ENCODE results near the gene CHCHD5. TPM values are rescaled to one million over a fixed set of nuclear protein-coding genes. Genes with fewer than 3 reads are reported as not detected.

The CHCHD5 gene
- total and polyA plus RNA-seq, 10 of the 15 experiments (the other 5 are each of a cell fraction or from before 2014, with no cell fraction given), result 16.4 to 118 (median 45.2) TPM

- TF ChIP-seq, protein P1, sequence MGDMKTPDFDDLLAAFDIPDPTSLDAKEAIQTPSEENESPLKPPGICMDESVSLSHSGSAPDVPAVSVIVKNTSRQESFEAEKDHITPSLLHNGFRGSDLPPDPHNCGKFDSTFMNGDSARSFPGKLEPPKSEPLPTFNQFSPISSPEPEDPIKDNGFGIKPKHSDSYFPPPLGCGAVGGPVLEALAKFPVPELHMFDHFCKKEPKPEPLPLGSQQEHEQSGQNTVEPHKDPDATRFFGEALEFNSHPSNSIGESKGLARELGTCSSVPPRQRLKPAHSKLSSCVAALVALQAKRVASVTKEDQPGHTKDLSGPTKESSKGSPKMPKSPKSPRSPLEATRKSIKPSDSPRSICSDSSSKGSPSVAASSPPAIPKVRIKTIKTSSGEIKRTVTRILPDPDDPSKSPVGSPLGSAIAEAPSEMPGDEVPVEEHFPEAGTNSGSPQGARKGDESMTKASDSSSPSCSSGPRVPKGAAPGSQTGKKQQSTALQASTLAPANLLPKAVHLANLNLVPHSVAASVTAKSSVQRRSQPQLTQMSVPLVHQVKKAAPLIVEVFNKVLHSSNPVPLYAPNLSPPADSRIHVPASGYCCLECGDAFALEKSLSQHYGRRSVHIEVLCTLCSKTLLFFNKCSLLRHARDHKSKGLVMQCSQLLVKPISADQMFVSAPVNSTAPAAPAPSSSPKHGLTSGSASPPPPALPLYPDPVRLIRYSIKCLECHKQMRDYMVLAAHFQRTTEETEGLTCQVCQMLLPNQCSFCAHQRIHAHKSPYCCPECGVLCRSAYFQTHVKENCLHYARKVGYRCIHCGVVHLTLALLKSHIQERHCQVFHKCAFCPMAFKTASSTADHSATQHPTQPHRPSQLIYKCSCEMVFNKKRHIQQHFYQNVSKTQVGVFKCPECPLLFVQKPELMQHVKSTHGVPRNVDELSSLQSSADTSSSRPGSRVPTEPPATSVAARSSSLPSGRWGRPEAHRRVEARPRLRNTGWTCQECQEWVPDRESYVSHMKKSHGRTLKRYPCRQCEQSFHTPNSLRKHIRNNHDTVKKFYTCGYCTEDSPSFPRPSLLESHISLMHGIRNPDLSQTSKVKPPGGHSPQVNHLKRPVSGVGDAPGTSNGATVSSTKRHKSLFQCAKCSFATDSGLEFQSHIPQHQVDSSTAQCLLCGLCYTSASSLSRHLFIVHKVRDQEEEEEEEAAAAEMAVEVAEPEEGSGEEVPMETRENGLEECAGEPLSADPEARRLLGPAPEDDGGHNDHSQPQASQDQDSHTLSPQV (IDR thresholded peaks at IDR 0.05), result no peak
- TF ChIP-seq NR2F1 (conservative IDR thresholded peaks at IDR 0.05) (no peak; the same call in none of the 2 replicates), CREM (IDR thresholded peaks at IDR 0.05; ENCODE audit: low read depth) (peak; percentile 89), DPF2 (IDR thresholded peaks at IDR 0.05) (peak; percentile 39), POU2F2 (IDR thresholded peaks at IDR 0.05; ENCODE audit: borderline replicate concordance, low read depth, low read length) (peak; percentile 50; the same call in 1 of the 3 replicates), CEBPB (IDR thresholded peaks at IDR 0.05; ENCODE audit: borderline replicate concordance in 1 of 2, low read depth in 2 of 2, low read length in 2 of 2) (no peak), CBFB (IDR thresholded peaks at IDR 0.05; ENCODE audit: low read depth) (peak; percentile 80), EGR1 (IDR thresholded peaks at IDR 0.05; ENCODE audit: borderline replicate concordance in 1 of 2, low read depth in 2 of 2, low read length in 2 of 2) (no peak)
- TF ChIP-seq, protein P2, sequence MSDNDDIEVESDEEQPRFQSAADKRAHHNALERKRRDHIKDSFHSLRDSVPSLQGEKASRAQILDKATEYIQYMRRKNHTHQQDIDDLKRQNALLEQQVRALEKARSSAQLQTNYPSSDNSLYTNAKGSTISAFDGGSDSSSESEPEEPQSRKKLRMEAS (IDR thresholded peaks at IDR 0.05; ENCODE audit: low read depth, low read length), result peak; percentile 94
These were observed 42.1 kb upstream of the CHCHD5 start, which contains the start of gene POLR1B (continued) for GRCh38 chr2:112542123-112542983.
